NCI-H526 (cell line): ENCODE data around the gene NPY4R2.
"Not testable (repeated sequence)": the region's sequence is repeated elsewhere in the genome, so short reads cannot be mapped to it uniquely, and the experiment has no call there.

Experiments
- DNase-seq, 2 experiments: peaks; one replicate each; lab custom pipeline; 2025; lab: John Stamatoyannopoulos, UW

NPY4R2 gene

DNA sequence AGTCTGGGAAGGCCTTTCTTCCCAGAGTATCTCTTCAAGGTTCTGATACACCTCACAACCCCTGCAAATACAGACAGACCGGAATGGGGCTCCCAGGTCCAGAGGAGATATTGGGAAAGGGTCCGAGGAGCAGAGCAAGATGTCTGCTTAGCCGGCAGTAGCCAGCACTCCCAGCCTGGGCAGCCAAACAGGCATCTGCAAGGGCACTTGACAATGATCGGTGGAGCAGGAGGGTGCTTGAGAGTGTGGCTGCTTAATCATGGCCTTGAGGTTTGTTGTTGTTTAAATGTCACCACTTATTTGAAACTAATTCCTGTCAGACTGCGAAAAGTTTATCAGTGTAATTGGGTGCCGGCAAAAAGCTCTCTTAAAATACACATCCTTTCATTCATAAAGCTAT lies 15.0 kb downstream of the NPY4R2 start:
- not testable (repeated sequence) for DNase-seq

DNA sequence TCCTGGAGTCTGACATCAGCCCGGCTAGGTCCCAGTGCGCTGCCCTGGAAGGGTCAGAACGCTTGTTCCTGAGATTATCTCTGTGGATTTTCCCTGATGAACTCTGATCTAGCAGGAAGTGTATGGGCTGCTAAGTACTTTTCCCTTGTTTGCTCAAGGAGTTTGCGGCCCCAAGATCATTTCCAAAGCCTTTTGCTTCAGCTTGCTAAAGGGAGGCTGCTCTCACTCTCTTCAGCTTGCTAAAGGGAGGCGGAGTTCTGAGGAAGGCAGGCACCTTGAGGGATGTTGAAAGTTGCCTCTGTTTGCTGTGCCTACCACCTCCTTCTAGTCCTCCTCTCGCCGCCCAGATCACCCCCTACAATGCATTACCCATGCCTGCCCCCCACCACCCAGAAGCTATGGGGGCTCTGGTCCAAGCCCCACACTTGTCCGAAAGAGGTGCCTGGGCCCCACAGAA lies 18.3 kb downstream of the NPY4R2 start:
- not testable (repeated sequence) for DNase-seq

DNA sequence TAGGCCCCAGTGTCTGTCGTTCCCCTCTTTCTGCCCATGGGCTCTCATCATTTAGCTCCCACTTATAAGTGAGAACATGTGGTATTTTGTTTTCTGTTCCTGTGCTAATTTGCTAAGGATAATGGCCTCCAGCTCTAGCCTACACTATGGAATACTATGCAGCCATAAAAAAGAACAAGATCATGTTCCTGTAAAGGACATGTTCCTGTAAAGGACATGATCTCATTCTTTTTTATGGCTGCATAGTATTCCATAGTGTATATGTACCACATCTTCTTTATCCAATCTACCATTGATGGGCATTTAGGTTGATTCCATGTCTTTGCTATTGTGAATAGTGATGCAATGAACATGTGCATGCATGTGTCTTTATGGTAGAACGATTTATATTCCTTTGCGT lies 19.2 kb downstream of the NPY4R2 start:
- DNase-seq: not testable (repeated sequence)

DNA sequence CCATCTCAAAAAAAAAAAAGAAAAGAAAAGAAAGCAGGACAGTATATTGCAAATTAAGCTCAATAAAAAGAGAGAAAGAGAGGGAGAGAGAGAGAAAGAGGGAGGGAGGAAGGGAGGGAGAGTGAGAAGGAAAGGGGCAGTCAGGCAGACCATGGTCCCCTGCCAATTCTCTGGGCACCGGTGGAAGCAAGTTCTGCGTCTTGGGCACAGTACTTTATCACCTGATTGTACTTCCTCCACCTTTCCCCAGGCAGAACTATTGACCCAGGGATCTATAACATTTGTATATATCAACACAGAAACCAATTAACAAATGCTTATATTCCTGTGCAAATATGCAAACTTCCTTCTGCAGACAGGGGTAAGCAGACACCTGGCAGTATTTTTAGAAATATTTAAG lies 22.4 kb downstream of the NPY4R2 start:
- DNase-seq: not testable (repeated sequence)

DNA sequence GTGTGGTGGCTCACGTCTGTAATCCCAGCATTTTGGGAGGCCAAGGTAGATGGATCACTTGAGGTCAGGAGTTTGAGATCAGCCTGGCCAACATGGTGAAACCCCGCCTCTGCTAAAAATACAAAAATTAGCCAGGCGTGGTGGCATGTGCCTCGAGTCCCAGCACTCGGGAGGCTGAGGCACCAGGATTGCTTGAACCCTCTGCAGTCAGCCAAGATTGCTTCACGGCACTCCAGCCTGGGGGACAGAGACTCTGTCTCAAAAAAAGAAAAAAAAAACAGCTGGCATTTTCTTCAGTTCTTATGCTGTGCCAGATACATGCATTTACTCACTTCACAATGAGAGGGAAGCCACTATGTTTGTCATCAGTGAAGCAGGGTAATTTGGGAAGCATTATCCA lies 22.9 kb downstream of the NPY4R2 start:
- not testable (repeated sequence) for DNase-seq

DNA sequence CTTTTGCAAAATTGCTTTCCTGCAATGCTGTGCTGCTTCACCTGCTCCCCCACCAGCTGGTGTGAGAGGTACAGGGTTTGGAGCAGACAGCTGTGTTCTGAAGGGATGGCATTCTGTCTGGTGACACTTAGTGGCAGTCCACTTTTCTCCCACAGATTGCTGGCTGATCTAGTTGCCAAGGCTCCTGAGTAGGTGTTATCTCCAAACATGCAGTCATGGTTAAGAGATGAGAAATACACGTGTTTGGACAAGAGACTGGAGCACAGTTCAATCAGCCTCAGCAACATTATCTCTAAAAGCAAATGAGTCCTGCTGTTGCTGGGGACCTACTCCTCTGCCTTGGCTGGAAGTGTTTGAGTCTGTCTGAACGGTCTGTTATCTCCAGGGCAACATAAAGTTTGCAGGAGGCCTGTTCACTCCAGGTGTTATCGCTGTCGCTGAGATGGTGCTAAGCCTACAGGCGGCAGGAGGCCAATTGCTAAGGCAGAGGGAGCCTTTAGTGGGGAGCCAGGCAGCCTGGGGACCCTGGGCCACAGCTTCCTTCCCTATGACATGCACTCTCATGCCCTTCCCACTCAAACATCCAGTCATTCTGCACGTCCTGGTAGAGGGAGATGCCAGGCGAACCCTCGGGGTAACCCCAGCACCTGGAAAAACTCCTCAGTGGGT lies 24.0 kb downstream of the NPY4R2 start:
- DNase-seq: not testable (repeated sequence)

DNA sequence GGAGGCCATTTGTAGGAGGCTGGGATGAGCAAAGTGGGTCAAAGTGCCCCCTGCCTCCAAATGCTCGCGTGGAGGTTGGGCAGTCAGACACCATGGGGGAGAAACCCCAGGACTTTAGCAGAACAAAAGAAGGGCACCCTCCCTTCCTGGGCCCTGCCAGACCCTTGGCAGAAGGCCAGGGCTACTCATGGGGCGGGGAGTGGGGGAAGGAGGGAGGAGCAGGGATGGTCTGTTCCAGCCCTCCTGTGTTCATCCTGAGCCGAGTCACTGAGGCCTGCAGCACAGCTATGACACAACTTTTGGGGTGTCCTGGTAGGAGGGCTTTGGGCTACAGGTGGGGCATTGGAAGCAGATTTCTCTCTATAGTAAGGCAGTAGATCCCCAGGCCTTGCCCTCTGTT lies 24.9 kb downstream of the NPY4R2 start:
- not testable (repeated sequence) for DNase-seq

DNA sequence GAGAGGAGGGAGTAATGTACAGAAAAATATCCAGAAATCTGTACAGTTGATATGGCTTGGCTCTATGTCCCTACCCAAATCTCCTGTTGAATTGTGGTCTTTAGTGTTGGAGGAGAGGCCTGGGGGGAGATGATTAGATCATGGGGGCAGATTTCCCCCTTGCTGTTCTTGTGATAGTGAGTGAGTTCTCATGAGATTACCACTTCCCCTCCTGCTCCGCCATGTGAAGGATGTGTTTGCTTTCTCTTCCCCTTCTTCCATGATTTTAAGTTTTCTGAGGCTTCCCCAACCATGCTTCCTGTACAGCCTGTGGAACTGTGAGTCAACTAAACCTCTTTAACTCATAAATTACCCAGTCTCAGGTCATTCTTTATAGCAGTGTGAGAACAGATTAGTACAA lies 29.0 kb downstream of the NPY4R2 start:
- DNase-seq: not testable (repeated sequence)

DNA sequence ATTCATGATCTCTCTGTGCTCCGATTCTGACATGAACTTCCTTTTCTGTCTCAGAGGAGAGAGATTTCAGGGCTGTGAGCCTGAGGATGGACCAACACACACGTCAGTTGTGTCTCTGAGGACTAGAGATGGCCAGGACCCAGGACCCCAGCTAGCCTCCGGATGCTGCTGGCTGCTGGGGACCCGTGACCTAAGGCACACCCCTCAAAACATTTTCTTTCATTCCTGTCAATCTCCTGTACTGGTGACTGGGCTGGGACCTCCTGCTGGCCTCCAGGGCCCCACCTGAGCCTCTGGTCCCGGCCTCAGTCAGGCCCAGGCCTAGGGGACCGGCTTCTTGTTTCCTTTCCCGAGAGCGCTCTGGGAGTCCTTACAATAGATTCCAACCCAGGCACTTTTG lies 38.7 kb downstream of the NPY4R2 start:
- not testable (repeated sequence) for DNase-seq

DNA sequence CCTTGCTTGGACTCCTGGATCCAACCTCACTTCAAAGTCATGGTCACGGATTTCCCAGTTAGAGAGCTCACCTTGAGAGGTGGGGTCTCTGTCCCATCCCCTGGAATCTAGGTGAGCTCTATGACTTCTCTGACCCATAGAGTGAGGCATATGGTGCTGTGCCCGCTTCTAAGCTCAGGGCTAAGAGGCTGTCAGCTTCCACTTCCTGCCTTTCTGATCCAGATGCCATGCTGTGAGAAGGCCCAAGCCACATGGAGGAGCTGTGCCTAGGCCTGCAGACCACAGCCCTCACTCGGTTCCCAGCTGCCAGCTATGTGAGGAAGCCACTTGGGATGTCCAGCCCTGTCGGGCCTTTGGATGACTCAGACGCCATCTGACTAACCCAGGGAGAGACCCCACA lies 41.2 kb downstream of the NPY4R2 start:
- DNase-seq: not testable (repeated sequence)

DNA sequence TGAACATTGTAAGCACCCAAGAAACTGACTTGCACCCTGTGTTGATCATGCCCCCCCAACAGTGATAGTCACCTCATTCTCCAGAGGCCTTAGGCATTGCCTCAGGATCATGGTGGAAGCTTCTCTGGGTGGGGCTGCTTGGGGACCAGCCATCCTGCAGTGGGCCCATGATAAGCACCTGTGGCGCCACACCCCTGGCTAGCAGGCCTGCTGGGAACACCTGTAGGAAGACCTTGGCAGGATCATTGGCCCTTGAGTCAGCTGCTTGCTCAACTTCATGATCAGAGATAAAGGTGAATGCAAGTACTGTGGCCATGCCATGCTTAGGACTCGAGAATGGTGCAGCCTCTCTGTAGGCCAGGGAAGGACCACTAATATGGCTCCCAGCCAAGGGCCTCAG lies 42.2 kb downstream of the NPY4R2 start:
- DNase-seq: not testable (repeated sequence)

DNA sequence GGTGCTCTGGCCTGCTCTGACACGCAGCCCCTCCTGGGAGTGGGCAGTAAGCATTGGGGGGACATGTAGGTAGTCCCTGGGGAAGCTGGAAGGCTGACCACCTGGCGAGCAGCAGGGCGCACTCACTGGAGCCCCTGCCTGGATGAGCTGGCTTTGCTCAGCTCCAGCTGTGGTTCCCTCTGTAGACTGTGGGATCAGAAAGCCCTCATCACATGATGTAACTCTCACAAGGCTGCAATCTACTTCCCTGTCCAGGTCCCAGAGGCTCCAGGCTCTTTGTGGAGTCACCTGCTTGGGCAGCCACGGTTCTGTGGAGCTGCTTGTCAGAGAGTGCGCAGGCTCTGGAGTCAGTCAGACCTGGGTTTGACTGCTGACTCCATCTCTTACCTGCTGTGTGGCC lies 44.3 kb downstream of the NPY4R2 start:
- not testable (repeated sequence) for DNase-seq

DNA sequence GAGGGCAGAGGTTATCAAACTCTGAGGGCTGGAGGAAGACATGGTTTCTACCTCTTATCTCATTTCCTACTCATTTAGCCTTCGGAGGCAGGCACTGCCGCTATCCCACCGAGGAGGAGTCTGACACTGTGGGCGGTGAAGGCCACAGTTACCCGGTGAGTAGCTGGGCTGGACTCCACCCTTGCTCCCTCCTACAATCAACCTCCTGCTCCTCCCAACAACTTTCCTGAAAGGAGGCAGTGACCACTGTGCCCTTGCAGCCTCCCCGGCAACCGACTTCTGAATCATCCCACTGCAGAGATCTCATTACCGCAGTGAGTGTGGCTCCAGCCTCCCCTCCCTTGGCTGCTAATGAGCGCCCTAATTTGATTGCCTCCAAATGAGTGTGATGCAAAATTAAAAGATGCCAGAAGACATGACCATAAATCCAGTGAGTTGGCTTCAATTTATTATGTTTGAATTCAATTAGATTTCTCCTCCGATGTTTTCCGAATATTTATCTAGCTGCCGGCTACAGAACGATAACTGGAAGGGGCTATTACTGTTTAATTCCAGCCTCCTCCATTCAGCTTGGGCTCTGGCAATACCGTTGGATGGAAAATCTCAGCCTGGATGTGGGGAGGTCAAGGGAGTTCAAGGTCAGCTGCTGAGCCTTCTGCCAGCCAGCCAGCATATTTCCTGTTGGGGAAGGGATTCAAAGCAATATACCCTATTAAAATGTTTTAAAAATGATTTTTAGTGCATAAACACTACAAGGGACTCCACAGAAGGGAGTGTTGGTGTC lies 46.0 kb downstream of the NPY4R2 start:
- DNase-seq: not testable (repeated sequence)

DNA sequence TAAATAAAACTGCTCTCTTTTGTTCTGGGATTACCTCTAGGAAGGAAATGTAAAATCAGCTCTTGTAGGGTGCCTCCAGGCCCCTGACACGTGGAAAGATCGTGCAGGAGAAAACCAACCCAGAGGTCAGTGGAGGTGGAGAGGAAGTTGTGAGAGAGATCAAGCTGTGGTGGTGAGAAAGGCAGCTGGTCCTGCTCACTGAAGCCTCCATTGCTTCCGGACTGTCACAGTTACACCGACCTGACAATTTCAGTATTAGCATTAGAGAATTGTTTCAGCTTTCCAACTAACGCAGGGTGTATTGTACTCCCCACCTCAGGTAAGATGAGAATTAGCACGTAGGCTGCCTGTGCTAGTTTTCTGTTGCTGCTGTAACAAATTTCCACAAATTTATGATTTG lies 50.5 kb downstream of the NPY4R2 start:
- DNase-seq: not testable (repeated sequence)

DNA sequence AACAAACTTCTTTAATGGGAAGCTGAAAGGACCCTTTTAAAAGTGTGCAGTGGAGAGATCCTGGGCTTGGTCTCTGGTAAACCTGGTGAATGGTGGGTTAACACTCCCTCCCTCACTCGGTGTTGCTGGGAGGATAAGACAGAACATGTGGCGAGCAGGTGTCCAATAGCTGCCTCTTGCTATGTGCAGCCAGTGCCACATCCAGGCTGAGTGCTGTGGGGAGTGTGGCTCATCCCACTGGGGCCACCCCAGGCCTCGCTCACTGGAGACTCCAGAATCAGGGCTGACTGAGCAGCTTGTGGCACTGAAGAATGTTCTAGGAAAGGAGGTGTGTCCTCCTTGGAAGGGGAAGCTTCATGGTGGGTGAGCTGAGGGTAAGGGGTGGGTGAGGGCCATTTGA lies 51.6 kb downstream of the NPY4R2 start:
- not testable (repeated sequence) for DNase-seq

DNA sequence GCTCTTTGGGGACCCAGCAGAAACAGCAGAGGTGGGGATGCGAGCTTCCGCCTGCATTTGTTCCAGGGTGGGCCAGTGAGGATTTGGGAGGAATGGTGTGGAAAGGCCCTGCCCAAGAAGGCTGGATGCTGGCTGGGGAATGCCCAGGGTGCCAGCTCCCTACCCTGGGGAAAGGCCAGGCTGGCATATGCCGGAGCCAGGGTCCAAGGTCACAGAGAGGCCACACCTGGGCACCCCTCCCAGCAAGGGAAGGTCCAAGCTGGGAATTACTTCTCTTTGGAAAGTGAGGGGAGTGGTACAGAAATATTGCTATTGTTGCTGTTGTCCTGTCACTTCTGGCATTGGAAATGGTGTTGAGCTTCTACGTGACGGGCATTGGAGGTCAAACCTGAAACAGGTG lies 53.1 kb downstream of the NPY4R2 start:
- not testable (repeated sequence) for DNase-seq

DNA sequence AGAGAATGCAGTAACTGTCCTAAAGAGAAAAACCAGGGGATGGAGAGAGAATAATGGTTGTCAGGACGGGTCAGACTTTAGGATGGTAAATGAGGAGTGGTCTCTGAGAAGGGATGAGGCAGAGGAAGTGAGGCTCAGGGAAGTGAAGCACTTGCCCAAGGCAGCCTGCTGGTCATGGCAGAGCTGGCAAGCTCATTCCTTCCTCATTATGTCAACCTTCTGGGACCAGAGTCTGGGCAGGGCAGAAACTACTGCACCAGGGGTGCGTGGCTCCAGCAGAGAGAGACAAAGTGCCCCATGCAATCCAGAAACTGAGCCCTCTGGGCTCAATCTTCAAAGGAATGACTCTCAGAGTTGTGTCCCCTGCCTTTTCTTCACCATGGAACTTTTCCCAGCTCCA lies 53.6 kb downstream of the NPY4R2 start:
- DNase-seq: not testable (repeated sequence)
